ENCODE results near the gene CHERP. TPM values are rescaled to one million over a fixed set of nuclear protein-coding genes. Genes with fewer than 3 reads are reported as not detected.

CHERP gene
- total and polyA plus RNA-seq, 2 of the 13 experiments (the other 11 are each of a cell fraction or from before 2014, with no cell fraction given) = 4.3 to 5.4 TPM

DNA sequence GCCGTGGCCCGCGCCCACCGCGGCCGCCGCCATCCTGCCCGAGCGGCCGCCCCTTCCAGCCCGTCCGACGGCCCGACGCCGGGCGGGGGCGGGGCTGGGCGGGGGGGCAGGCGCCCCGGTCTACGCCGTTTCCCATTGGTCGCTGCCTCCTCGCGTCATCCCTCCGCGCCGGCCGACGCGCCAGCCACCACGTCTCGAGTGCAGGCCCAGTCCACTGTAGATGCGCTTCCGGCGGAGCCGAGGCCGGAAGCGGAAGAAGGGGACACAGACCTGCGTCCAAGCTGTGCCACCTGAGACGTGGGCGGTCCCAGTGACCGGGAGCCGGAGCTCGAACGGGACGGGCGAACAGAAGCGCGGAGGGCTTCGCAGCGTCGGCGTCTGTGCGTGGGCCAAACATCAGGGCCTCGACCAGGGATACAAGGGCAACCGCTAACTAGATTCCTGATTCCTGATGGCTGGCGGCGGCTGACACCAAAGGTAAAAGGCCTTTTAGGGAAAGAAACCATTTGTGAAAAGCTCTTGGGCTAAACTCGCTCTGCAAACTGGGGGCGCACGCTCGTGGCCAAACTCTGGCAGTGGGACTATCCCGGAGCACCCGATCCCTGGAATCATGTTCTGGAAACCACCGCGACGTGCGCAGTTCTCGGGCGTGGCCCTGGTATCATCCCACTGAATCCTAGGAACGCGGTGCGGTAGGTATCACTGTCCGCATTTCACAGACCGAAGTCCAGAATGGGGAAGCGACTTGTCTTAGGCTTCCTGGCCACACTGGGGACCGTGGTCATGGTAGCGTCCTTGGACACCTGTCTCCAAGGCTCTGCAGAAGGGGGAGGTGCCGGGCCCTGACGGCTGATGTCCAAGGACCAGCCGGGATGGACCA is 30.3 kb upstream of the CHERP start, which contains the start of gene SLC35E1 (continued):
- TF ChIP-seq, protein P1, sequence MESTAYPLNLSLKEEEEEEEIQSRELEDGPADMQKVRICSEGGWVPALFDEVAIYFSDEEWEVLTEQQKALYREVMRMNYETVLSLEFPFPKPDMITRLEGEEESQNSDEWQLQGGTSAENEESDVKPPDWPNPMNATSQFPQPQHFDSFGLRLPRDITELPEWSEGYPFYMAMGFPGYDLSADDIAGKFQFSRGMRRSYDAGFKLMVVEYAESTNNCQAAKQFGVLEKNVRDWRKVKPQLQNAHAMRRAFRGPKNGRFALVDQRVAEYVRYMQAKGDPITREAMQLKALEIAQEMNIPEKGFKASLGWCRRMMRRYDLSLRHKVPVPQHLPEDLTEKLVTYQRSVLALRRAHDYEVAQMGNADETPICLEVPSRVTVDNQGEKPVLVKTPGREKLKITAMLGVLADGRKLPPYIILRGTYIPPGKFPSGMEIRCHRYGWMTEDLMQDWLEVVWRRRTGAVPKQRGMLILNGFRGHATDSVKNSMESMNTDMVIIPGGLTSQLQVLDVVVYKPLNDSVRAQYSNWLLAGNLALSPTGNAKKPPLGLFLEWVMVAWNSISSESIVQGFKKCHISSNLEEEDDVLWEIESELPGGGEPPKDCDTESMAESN (CRISPR knock-in tag; conservative IDR thresholded peaks at IDR 0.05) = peak; percentile 55; the same call in 1 of the 2 replicates
- TF ChIP-seq RFX1 (IDR thresholded peaks at IDR 0.05) (peak; percentile 54; the same call in 1 of the 2 replicates), ZNF775 (CRISPR knock-in tag; IDR thresholded peaks at IDR 0.05; ENCODE audit: borderline replicate concordance) (no peak), ZSCAN12 (CRISPR knock-in tag; IDR thresholded peaks at IDR 0.05) (0 out of 2 replicates have a peak, but pooled peaks have one; percentile 43), ZNF607 (CRISPR knock-in tag; IDR thresholded peaks at IDR 0.05; ENCODE audit: borderline replicate concordance) (0 out of 2 replicates have a peak, but pooled peaks have one; percentile 13), TAF1 (CRISPR knock-in tag; IDR thresholded peaks at IDR 0.05) (peak; percentile 98), ZNF484 (CRISPR knock-in tag; IDR thresholded peaks at IDR 0.05; ENCODE audit: borderline replicate concordance, low read depth) (no peak), ZNF501 (CRISPR knock-in tag; IDR thresholded peaks at IDR 0.05) (peak; percentile 70; the same call in 1 of the 2 replicates), ZNF101 (CRISPR knock-in tag; IDR thresholded peaks at IDR 0.05; ENCODE audit: borderline replicate concordance, low read depth) (no peak), NR2F6 (IDR thresholded peaks at IDR 0.05) (no peak), NR2F6 (CRISPR knock-in tag; IDR thresholded peaks at IDR 0.05) (peak; percentile 33; the same call in 1 of the 2 replicates), SOX6 (IDR thresholded peaks at IDR 0.05) (no peak), SOX6 (CRISPR knock-in tag; IDR thresholded peaks at IDR 0.05) (peak; percentile 54), TEAD2 (CRISPR knock-in tag; IDR thresholded peaks at IDR 0.05) (no peak), GLMP (CRISPR knock-in tag; IDR thresholded peaks at IDR 0.05; ENCODE audit: borderline replicate concordance) (no peak), MAFF (IDR thresholded peaks at IDR 0.05; ENCODE audit: low read depth, low read length) (no peak)
- TF ChIP-seq, protein P2, sequence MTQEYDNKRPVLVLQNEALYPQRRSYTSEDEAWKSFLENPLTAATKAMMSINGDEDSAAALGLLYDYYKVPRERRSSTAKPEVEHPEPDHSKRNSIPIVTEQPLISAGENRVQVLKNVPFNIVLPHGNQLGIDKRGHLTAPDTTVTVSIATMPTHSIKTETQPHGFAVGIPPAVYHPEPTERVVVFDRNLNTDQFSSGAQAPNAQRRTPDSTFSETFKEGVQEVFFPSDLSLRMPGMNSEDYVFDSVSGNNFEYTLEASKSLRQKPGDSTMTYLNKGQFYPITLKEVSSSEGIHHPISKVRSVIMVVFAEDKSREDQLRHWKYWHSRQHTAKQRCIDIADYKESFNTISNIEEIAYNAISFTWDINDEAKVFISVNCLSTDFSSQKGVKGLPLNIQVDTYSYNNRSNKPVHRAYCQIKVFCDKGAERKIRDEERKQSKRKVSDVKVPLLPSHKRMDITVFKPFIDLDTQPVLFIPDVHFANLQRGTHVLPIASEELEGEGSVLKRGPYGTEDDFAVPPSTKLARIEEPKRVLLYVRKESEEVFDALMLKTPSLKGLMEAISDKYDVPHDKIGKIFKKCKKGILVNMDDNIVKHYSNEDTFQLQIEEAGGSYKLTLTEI (CRISPR knock-in tag; conservative IDR thresholded peaks at IDR 0.05) = no peak
- TF ChIP-seq, protein P3, sequence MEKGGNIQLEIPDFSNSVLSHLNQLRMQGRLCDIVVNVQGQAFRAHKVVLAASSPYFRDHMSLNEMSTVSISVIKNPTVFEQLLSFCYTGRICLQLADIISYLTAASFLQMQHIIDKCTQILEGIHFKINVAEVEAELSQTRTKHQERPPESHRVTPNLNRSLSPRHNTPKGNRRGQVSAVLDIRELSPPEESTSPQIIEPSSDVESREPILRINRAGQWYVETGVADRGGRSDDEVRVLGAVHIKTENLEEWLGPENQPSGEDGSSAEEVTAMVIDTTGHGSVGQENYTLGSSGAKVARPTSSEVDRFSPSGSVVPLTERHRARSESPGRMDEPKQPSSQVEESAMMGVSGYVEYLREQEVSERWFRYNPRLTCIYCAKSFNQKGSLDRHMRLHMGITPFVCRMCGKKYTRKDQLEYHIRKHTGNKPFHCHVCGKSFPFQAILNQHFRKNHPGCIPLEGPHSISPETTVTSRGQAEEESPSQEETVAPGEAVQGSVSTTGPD (CRISPR knock-in tag; IDR thresholded peaks at IDR 0.05) = no peak
- TF ChIP-seq, protein P4, sequence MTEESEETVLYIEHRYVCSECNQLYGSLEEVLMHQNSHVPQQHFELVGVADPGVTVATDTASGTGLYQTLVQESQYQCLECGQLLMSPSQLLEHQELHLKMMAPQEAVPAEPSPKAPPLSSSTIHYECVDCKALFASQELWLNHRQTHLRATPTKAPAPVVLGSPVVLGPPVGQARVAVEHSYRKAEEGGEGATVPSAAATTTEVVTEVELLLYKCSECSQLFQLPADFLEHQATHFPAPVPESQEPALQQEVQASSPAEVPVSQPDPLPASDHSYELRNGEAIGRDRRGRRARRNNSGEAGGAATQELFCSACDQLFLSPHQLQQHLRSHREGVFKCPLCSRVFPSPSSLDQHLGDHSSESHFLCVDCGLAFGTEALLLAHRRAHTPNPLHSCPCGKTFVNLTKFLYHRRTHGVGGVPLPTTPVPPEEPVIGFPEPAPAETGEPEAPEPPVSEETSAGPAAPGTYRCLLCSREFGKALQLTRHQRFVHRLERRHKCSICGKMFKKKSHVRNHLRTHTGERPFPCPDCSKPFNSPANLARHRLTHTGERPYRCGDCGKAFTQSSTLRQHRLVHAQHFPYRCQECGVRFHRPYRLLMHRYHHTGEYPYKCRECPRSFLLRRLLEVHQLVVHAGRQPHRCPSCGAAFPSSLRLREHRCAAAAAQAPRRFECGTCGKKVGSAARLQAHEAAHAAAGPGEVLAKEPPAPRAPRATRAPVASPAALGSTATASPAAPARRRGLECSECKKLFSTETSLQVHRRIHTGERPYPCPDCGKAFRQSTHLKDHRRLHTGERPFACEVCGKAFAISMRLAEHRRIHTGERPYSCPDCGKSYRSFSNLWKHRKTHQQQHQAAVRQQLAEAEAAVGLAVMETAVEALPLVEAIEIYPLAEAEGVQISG (CRISPR knock-in tag; IDR thresholded peaks at IDR 0.05) = peak; percentile 95
- TF ChIP-seq, protein P5, sequence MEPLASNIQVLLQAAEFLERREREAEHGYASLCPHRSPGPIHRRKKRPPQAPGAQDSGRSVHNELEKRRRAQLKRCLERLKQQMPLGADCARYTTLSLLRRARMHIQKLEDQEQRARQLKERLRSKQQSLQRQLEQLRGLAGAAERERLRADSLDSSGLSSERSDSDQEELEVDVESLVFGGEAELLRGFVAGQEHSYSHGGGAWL (CRISPR knock-in tag; IDR thresholded peaks at IDR 0.05) = peak; percentile 55; the same call in 1 of the 2 replicates

Measured in HepG2 (cell line).